Large intestine (tissue), 3 donors: ENCODE measurements around the gene EYA3. TPM values are rescaled to one million over a fixed set of nuclear protein-coding genes. Genes with fewer than 3 reads are reported as not detected.
A peak's percentile ranks its signal among the peaks of the same experiment; 100 is the strongest.

Experiments used
- DNase-seq, 2 donors: peaks; one replicate each; pipeline versions ENCODE4 v3.0.0 to v3.0.0-alpha.2; 2013
- H3K27ac ChIP-seq: one replicate; pipeline ENCODE4 v1.5.1; 2013; ENCODE audit warnings: low read length
- H3K27me3 ChIP-seq: 2 replicates; pipeline ENCODE4 v1.6.1; 2013; ENCODE audit warnings: low read length; ENCODE audit not compliant: control insufficient read depth, insufficient read depth
- H3K36me3 ChIP-seq: 2 replicates; pipeline ENCODE4 v1.6.1; 2013; ENCODE audit warnings: low read length; ENCODE audit not compliant: control insufficient read depth, insufficient read depth
- H3K4me1 ChIP-seq: one replicate; pipeline ENCODE4 v1.6.1; 2013; ENCODE audit warnings: low read length; ENCODE audit not compliant: control insufficient read depth, insufficient read depth
- H3K4me3 ChIP-seq: one replicate; pipeline ENCODE4 v1.5.1; 2013; ENCODE audit warnings: low read length
- H3K9me3 ChIP-seq: one replicate; pipeline ENCODE4 v1.6.1; 2013; ENCODE audit warnings: mild to moderate bottlenecking, low read depth, low read length, moderate library complexity; ENCODE audit not compliant: control insufficient read depth
- WGBS: methylation state at CpG from one replicate; pipeline ENCODE4 v1.1.5; 2013; ENCODE audit warnings: low lambda C conversion rate; ENCODE audit not compliant: insufficient coverage; 5-methylcytosine and 5-hydroxymethylcytosine counted together
- polyA plus RNA-seq: library from polyadenylated mRNA; unstranded; fragments of 120-200 nt; gene quantifications from one replicate; pipeline ENCODE4 v1.2.1, GENCODE V29; 2013

Gene EYA3
- polyA plus RNA-seq, 1 donor = 16.7 TPM

- WGBS = 14% methylated on average over 1 of the region's 11 CpGs
- Histone ChIP-seq H3K4me1 (no peaks in the 10 kb centered on the region), H3K27ac (no peak overlapping the region)
These were observed 17.5 kb downstream of the EYA3 start for GRCh38 chr1:28070725-28071593.

GRCh38 chr1:28067523-28068090 is 20.8 kb downstream of the EYA3 start:
- Histone ChIP-seq H3K27me3 (no peaks in the 10 kb centered on the region), H3K4me1 (no peaks in the 10 kb centered on the region), H3K9me3 (no peaks in the 10 kb centered on the region), H3K36me3 (no peaks in the 10 kb centered on the region), H3K27ac (no peak overlapping the region), H3K4me3 (no peak overlapping the region)
- WGBS = 80% methylated on average over 1 of the region's 2 CpGs
- no peak for DNase-seq

More at GRCh38 chr1:28070725-28071593, 17.5 kb downstream of the EYA3 start:
- no peaks in the 10 kb centered on the region for H3K9me3 ChIP-seq
- DNase-seq = no peak
- H3K36me3 ChIP-seq = no peaks in the 10 kb centered on the region
- no peak overlapping the region for H3K4me3 ChIP-seq
- no peaks in the 10 kb centered on the region for H3K27me3 ChIP-seq

- H3K27ac ChIP-seq = no peak overlapping the region
- no peaks in the 10 kb centered on the region for H3K36me3 ChIP-seq
- no peaks in the 10 kb centered on the region for H3K4me1 ChIP-seq
- 30% methylated on average over 2 of the region's 3 CpGs for WGBS
- DNase-seq = no peak
- no peaks in the 10 kb centered on the region for H3K9me3 ChIP-seq
- no peak overlapping the region for H3K4me3 ChIP-seq
- no peaks in the 10 kb centered on the region for H3K27me3 ChIP-seq
These were observed 21.8 kb downstream of the EYA3 start for GRCh38 chr1:28066393-28067154.

- Histone ChIP-seq H3K27me3 (no peaks in the 10 kb centered on the region), H3K9me3 (no peaks in the 10 kb centered on the region), H3K4me3 (no peak overlapping the region), H3K4me1 (peaks cover 2% of the 10 kb centered on the region), H3K36me3 (no peaks in the 10 kb centered on the region), H3K27ac (no peak overlapping the region)
- 87% methylated on average over 2 of the region's 5 CpGs for WGBS
- DNase-seq = no peak
These were observed 24.3 kb downstream of the EYA3 start for GRCh38 chr1:28064064-28064463.

GRCh38 chr1:28062806-28063205 is 25.6 kb downstream of the EYA3 start:
- DNase-seq = no peak
- H3K27ac ChIP-seq = no peak overlapping the region
- H3K27me3 ChIP-seq = no peaks in the 10 kb centered on the region
- no peaks in the 10 kb centered on the region for H3K9me3 ChIP-seq
- peaks cover 5% of the 10 kb centered on the region for H3K4me1 ChIP-seq
- H3K36me3 ChIP-seq = no peaks in the 10 kb centered on the region
- no CpG with 5 or more reads among the region's 7 CpGs for WGBS
- no peak overlapping the region for H3K4me3 ChIP-seq

GRCh38 chr1:28058971-28059878 is 29.2 kb downstream of the EYA3 start:
- H3K27me3 ChIP-seq = no peaks in the 10 kb centered on the region
- no CpG with 5 or more reads among the region's 8 CpGs for WGBS
- DNase-seq = no peak
- no peak overlapping the region for H3K4me3 ChIP-seq
- no peaks in the 10 kb centered on the region for H3K36me3 ChIP-seq
- H3K4me1 ChIP-seq = peaks cover 11% of the 10 kb centered on the region
- no peak overlapping the region for H3K27ac ChIP-seq
- no peaks in the 10 kb centered on the region for H3K9me3 ChIP-seq

GRCh38 chr1:28058168-28058567 is 30.2 kb downstream of the EYA3 start:
- H3K27ac ChIP-seq = no peak overlapping the region
- H3K36me3 ChIP-seq = no peaks in the 10 kb centered on the region
- no peaks in the 10 kb centered on the region for H3K9me3 ChIP-seq
- H3K4me1 ChIP-seq = peaks cover 11% of the 10 kb centered on the region
- no peak for DNase-seq
- 92% methylated on average over 1 of the region's 4 CpGs for WGBS
- no peak overlapping the region for H3K4me3 ChIP-seq
- H3K27me3 ChIP-seq = no peaks in the 10 kb centered on the region

GRCh38 chr1:28056129-28056925 is 32.1 kb downstream of the EYA3 start:
- Histone ChIP-seq H3K36me3 (no peaks in the 10 kb centered on the region), H3K4me1 (peaks cover 11% of the 10 kb centered on the region), H3K27ac (no peak overlapping the region), H3K9me3 (no peaks in the 10 kb centered on the region), H3K27me3 (no peaks in the 10 kb centered on the region), H3K4me3 (no peak overlapping the region)
- peak in 1 of 2 donors; percentile 11 for DNase-seq
- whole genome bisulfite sequencing = 33% methylated on average over 4 of the region's 4 CpGs

GRCh38 chr1:28050776-28051175 is 37.6 kb downstream of the EYA3 start:
- Histone ChIP-seq H3K4me1 (no peaks in the 10 kb centered on the region), H3K27ac (no peak overlapping the region), H3K4me3 (no peak overlapping the region), H3K36me3 (peaks cover 12% of the 10 kb centered on the region), H3K9me3 (no peaks in the 10 kb centered on the region), H3K27me3 (no peaks in the 10 kb centered on the region)
- WGBS = no CpG with 5 or more reads among the region's 1 CpG
- no peak for DNase-seq
